ENCODE data around the gene COTL1.
A peak's percentile ranks its signal among the peaks of the same experiment; 100 is the strongest.

Gene COTL1

GRCh38 chr16:84594725-84595038 is 23.2 kb downstream of the COTL1 start:
- DNase-seq: no peak

- no peak for DNase-seq
Measured at GRCh38 chr16:84593825-84594724, 23.8 kb downstream of the COTL1 start.

GRCh38 chr16:84592718-84593117 is 25.2 kb downstream of the COTL1 start:
- no peak for DNase-seq

- DNase-seq: no peak
Measured at GRCh38 chr16:84589975-84590719, 27.7 kb downstream of the COTL1 start.

- DNase-seq: no peak
Measured at GRCh38 chr16:84588991-84589390, 28.9 kb downstream of the COTL1 start.

- DNase-seq: no peak
Measured at GRCh38 chr16:84585886-84586285, 32.0 kb downstream of the COTL1 start.

GRCh38 chr16:84585467-84585866 is 32.4 kb downstream of the COTL1 start:
- DNase-seq: no peak

- DNase-seq: no peak
Measured at GRCh38 chr16:84584678-84585077, 33.2 kb downstream of the COTL1 start.

- DNase-seq: no peak
Measured at GRCh38 chr16:84583995-84584394, 33.9 kb downstream of the COTL1 start.

GRCh38 chr16:84582958-84583516 is 34.8 kb downstream of the COTL1 start:
- no peak for DNase-seq

GRCh38 chr16:84581158-84581557 is 36.7 kb downstream of the COTL1 start:
- DNase-seq: no peak

- no peak for DNase-seq
Measured at GRCh38 chr16:84579936-84580335, 37.9 kb downstream of the COTL1 start.

- no peak for DNase-seq
Measured at GRCh38 chr16:84578538-84579126, 39.2 kb downstream of the COTL1 start.

- no peak for DNase-seq
Measured at GRCh38 chr16:84577034-84577803, 40.7 kb downstream of the COTL1 start.

- DNase-seq: no peak
Measured at GRCh38 chr16:84575914-84576313, 42.0 kb downstream of the COTL1 start.

- peak; percentile 89 for DNase-seq
Measured at GRCh38 chr16:84574191-84574590, 43.7 kb downstream of the COTL1 start.

GRCh38 chr16:84572096-84572495 is 45.8 kb downstream of the COTL1 start:
- DNase-seq: peak; percentile 37

- DNase-seq: no peak
Measured at GRCh38 chr16:84571506-84571905, 46.4 kb downstream of the COTL1 start.

GRCh38 chr16:84570739-84571403 is 47.0 kb downstream of the COTL1 start:
- peak; percentile 88 for DNase-seq

- DNase-seq: no peak
Measured at GRCh38 chr16:84569382-84569987, 48.4 kb downstream of the COTL1 start.

GRCh38 chr16:84568066-84568465 is 49.8 kb downstream of the COTL1 start:
- no peak for DNase-seq
